ENCODE measurements around the gene PELI1.

PELI1 gene

GRCh38 chr2:64144057-64145013 lies at the start of gene PELI1:
PELI1 (minus strand) TSS chr2:64144420; CDS start chr2:64108310, 36,110 bp downstream.
- peak; percentile 94 for DNase-seq

GRCh38 chr2:64193491-64193890 lies 49.3 kb upstream of the PELI1 start:
- DNase-seq = no peak

GRCh38 chr2:64192664-64193105 lies 48.5 kb upstream of the PELI1 start:
- DNase-seq = no peak

- DNase-seq = no peak
These were observed 47.9 kb upstream of the PELI1 start for GRCh38 chr2:64192125-64192479.

- no peak for DNase-seq
These were observed 45.4 kb upstream of the PELI1 start for GRCh38 chr2:64189586-64189985.

GRCh38 chr2:64189167-64189566 lies 44.9 kb upstream of the PELI1 start:
- no peak for DNase-seq

GRCh38 chr2:64186699-64187605 lies 42.7 kb upstream of the PELI1 start:
- DNase-seq = no peak

- DNase-seq = no peak
These were observed 35.5 kb upstream of the PELI1 start for GRCh38 chr2:64179582-64180321.

- DNase-seq = no peak
These were observed 33.1 kb upstream of the PELI1 start for GRCh38 chr2:64177315-64177714.

GRCh38 chr2:64175419-64176197 lies 31.4 kb upstream of the PELI1 start:
- no peak for DNase-seq

GRCh38 chr2:64173156-64174135 lies 29.2 kb upstream of the PELI1 start:
- DNase-seq = no peak

GRCh38 chr2:64168756-64169155 lies 24.5 kb upstream of the PELI1 start:
- DNase-seq = no peak

GRCh38 chr2:64168201-64168600 lies 24.0 kb upstream of the PELI1 start:
- no peak for DNase-seq

- no peak for DNase-seq
These were observed 22.6 kb upstream of the PELI1 start for GRCh38 chr2:64166637-64167420.

- peak; percentile 25 for DNase-seq
These were observed 22.0 kb upstream of the PELI1 start for GRCh38 chr2:64166212-64166611.

- no peak for DNase-seq
These were observed 21.5 kb upstream of the PELI1 start for GRCh38 chr2:64165706-64166105.

- DNase-seq = no peak
These were observed 20.4 kb upstream of the PELI1 start for GRCh38 chr2:64164629-64165028.

GRCh38 chr2:64162516-64162915 lies 18.3 kb upstream of the PELI1 start:
- no peak for DNase-seq

- no peak for DNase-seq
These were observed 13.6 kb upstream of the PELI1 start for GRCh38 chr2:64157792-64158191.

GRCh38 chr2:64153811-64154210 lies 9.6 kb upstream of the PELI1 start:
- no peak for DNase-seq

Measured in activated CD4-positive, alpha-beta T cell treated with anti-CD3 and anti-CD28 coated beads for 48 hours (primary cell).